GM15510 (cell line): ENCODE data around the gene GTF2H2.
"Not testable (repeated sequence)": the region's sequence is repeated elsewhere in the genome, so short reads cannot be mapped to it uniquely, and the experiment has no call there.

Experiments
- POLR2A ChIP-seq: IDR thresholded peaks from 3 replicates; pipeline ENCODE4 v1.6.1; 2011; ENCODE audit warnings: borderline replicate concordance; ENCODE audit not compliant: insufficient read length; ENCODE audit errors: extremely low read depth

The GTF2H2 gene

GRCh38 chr5:71067262-71067928 lies at the start of gene GTF2H2:
GTF2H2 (minus strand) TSS chr5:71067676; CDS start chr5:71062763, 4,913 bp downstream.
- not testable (repeated sequence) for TF ChIP-seq POLR2A

- TF ChIP-seq POLR2A = not testable (repeated sequence)
These were observed 42.1 kb downstream of the GTF2H2 start, which contains the start of gene NAIP for GRCh38 chr5:71025289-71025953. NAIP (minus strand) TSS chr5:71025339; CDS start chr5:71012915, 12,424 bp downstream.

GRCh38 chr5:71014176-71014575 lies 53.3 kb downstream of the GTF2H2 start:
- no peak for TF ChIP-seq POLR2A

- no peak for TF ChIP-seq POLR2A
These were observed 53.9 kb downstream of the GTF2H2 start for GRCh38 chr5:71013575-71013974.

GRCh38 chr5:71011194-71011792 lies 56.2 kb downstream of the GTF2H2 start:
- TF ChIP-seq POLR2A = no peak
